Frontal cortex (tissue), 4 donors: ENCODE measurements around the gene EVA1C. TPM values are rescaled to one million over a fixed set of nuclear protein-coding genes. Genes with fewer than 3 reads are reported as not detected.
"Not testable (repeated sequence)": the region's sequence is repeated elsewhere in the genome, so short reads cannot be mapped to it uniquely, and the experiment has no call there.

Experiments used
- DNase-seq, 2 donors: peaks; one replicate each; pipeline ENCODE4 v3.0.0; 2012; ENCODE audit warnings: low spot score in 2 of 2
- FAIRE-seq: peaks from 2 replicates; lab custom pipeline; 2012; peaks lifted over from hg19 to GRCh38; lab: Jason Lieb, UNC
- total RNA-seq: library from RNA; depleted of rRNA; stranded (reverse); fragments of >200 nt; gene quantifications from one replicate; pipeline ENCODE4 v1.2.3, GENCODE V29; 2014
- donor health status: control.
- donor health status: control.
- donor health status: control.

EVA1C gene
- 2.4 TPM for total RNA-seq

DNA sequence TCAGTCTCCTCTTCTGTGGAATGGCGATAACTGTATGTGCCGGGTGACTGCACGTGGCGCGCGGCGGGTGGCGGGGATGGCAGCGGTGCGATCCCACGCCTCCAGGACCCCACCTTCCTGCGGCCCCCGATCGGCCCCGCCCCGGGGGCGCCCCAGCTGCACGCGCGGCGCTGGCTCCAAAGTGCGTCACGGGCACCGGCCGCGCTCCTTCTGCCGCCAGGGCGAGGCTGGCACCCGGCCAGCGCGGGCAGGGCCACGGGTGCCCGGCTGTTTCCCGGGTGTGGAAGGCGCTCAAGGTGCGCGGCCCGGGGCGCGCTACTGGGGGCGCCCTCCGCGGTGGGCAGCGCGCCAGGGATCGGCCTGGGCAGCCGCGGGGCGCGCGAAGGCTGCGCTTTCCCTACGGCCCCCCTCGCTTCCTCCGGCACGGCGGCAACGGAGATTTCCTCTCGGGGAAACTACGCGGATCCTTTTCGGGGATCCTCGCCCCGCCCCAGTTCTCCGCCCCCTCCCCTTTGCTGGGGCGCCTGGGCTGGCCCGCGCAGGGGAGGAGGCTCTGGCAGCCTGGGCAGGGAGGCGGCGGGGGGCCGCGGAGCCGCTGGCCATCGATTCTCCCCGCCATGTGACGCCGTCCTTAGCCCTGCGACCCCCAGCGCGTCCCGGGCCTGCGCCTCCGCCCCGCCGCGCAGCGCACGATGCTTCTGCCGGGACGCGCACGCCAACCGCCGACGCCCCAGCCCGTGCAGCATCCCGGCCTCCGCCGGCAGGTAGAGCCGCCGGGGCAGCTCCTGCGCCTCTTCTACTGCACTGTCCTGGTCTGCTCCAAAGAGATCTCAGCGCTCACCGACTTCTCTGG, at the start of gene EVA1C:
Gene EVA1C, plus strand, starts transcription at position 545 of the 853 bp plus-strand sequence. Its CDS starts 148 bp downstream, at position 693.
- DNase-seq: peak; percentile 72
- no peak for FAIRE-seq

DNA sequence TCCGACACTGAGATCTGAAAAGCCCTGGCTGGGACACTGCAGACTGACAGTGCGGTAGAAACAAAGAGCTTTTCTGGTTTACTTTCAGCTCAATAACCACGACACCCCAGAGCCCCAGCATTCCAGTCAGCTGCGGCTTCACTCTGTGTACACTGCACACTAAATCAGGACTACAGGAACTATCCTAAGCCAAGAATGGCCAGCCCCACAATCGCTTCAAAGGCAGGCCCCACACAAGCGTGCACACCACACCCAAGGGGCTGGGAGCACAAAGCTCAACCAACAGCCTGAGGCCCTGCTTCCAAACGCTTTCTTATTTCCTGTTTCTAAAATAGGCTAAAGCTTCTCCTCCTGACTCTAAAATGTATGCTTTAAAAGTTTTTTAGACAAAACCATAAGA, 48.1 kb upstream of the EVA1C start:
- no peak for FAIRE-seq
- no peak for DNase-seq

DNA sequence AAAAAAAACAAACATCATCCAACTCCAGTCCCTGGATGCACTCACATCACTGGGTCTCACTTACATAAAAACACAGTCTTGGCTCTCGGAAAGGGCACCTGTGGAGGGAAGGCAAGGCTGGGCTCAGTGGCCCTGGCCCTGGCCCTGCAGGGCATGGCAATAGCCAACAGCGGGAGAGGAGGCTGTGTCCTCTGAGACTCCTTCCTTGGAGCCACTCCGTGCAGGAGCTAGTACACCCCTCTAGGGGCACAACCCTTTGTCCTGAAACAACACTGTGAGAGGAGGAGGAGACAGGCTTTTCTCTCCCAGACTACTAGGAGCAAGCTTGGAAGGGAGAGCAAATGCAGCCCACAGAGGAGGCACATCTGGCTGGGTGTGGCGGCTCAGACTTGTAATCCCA, 47.7 kb upstream of the EVA1C start:
- no peak for FAIRE-seq
- DNase-seq: no peak

GRCh38 chr21:32366191-32366590, 46.3 kb upstream of the EVA1C start:
- DNase-seq (no peak), FAIRE-seq (no peak)

GRCh38 chr21:32367158-32367557, 45.3 kb upstream of the EVA1C start:
- FAIRE-seq (no peak), DNase-seq (no peak)

DNA sequence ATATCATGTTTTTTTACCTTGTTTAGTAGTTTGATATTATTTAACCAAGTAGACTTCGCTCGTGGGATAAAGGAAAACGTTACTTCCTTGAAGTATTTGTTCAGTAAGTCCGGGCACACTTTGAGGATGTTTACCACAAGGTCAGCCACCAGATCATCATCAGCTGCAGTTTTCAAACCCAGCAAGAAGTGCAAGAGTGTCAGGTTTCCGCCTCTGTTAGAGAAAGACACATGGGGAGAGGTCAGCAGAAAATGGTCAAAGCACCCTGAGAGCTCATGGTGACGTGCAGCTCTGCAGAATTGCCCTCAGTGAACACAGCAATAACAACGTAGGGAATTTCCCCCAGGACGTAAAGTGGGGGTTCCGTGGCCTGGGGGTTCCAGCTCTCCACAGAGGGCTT, 44.1 kb upstream of the EVA1C start:
- FAIRE-seq (no peak), DNase-seq (no peak)

GRCh38 chr21:32368961-32369360, 43.5 kb upstream of the EVA1C start:
- not testable (repeated sequence) for DNase-seq, FAIRE-seq

DNA sequence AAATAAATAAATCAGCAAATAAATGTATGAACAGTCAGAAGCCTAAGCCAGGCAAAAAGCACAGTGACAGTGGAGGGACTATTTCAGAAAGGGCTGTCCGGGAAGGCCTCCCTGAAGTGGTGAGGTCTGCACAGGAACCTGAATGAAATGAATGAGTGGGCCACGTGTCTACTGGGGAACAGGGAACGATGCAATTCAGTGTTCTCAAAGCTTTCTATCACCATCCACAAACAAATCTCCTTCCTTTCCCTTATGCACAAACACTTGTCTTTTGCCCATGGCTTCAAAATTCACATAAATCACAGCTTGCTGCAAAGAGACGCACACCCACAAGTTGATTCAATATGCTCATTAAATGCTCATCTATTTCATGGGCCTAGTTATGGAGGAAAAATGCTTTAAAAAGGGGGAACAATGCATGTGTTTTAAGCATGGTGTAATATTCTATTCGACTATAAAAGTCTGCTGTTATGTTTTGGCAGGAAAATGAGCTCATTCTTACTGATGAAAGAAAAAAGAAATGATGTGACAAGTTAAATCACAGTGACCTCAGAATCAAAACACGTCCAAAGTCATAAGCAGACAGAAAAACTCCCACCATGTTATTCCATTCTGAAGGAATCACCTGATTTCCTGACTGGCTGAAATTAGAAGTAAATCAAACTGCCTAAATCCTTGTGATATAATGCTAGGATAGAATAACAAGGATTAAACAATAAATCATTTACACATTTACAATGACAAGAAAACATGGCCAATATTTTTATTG, 41.3 kb upstream of the EVA1C start:
- FAIRE-seq: no peak
- DNase-seq: no peak

DNA sequence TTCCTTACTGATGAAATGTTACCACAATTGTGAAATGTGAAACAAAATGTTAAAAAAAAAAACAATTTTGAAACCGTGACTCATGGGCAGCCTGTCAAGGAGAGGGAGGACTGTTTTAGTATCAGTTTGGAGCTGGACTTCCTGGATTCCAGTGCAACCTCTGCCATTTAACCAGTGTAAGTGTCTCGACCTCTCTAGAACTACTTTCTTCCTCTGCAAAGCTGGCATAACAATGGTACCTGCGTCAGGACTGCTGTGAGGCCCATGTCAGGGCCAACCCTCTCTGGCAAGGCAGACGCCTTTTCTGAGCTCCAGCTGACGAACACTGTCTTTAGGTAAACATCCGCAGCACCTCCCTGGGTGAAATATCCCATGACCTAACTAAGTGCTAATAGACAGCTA, 40.6 kb upstream of the EVA1C start:
- FAIRE-seq: no peak
- no peak for DNase-seq

DNA sequence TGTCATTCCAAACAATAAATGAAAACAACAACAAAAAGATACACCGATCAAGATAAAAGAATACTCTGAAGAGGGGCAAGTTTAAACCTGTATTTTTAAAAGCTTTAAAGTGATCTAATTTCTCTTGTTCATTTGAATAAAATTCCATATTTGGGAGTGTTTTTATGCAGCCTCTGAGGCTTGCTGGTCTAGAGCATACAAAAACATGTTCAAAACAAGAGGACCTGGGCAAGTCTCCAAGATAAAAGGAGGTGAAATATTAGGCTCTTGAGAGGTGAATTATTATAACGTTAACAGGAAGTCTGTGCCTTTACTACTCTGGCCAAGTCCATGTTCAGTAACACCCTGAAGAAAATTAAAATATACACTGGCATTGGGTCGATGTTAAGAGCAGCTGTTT, 39.8 kb upstream of the EVA1C start:
- FAIRE-seq: no peak

GRCh38 chr21:32377506-32377905, 35.0 kb upstream of the EVA1C start:
- no peak for DNase-seq
- FAIRE-seq: no peak

More for the DNA sequence above, 39.8 kb upstream of the EVA1C start:
- DNase-seq: no peak

- no peak for FAIRE-seq
- no peak for DNase-seq
These were observed 34.5 kb upstream of the EVA1C start for GRCh38 chr21:32377991-32378390.

DNA sequence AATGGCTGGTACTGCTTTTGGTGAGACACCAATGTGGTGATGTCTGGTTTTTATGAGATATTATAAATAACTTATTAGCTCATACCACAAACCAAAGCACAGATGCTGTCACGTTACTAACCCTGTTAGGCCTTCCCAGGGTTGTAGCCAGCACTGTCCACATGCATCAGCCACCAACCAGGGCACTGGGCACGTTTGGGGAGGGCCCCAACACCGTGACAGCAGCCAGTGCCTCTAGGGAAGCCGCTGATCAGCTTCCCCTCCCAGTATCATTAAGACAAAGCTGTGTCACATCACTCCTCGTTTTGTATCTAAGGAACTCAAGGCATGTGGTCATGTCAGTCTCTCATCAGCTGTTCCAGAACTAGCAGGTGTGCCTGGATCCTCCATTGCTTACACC, 33.5 kb upstream of the EVA1C start:
- DNase-seq (no peak), FAIRE-seq (no peak)

DNA sequence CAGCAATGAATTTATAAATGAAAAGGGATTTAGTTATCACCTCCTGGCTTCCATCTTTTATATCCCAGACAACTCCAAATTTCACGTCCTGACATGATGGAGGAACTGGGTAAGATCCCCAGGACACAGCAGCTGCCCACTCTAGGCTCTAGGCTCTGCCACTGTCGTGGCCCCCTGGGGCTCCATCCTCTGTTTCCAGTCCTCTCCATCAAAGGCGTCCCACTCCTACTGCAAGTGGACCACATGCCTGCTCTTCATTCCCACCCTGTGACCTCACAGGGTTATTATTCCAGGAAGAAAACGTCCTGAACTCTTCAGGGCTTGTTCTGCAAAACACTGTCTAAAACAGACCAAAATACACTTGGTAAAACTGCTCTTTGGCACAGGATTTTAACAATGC, 31.6 kb upstream of the EVA1C start:
- FAIRE-seq: no peak
- no peak for DNase-seq

DNA sequence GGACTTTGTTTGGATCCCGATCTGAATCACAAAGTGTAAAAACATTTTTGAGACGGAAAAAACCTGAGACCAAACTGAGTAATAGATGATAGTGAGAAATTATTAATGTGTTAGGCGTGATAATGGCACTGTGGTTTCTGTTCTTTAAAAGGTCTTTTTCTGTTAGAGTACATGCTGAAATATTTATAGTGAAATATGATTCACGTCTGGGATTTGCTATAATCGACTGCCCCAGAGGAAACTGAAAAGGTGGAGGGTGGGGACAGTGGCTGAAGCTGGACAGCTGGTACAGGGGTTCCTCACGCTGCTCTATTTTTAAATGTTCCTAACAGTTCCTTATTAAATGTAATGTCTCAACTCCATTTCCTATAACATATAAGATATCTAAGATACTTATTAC, 30.9 kb upstream of the EVA1C start:
- no peak for FAIRE-seq
- DNase-seq: no peak

DNA sequence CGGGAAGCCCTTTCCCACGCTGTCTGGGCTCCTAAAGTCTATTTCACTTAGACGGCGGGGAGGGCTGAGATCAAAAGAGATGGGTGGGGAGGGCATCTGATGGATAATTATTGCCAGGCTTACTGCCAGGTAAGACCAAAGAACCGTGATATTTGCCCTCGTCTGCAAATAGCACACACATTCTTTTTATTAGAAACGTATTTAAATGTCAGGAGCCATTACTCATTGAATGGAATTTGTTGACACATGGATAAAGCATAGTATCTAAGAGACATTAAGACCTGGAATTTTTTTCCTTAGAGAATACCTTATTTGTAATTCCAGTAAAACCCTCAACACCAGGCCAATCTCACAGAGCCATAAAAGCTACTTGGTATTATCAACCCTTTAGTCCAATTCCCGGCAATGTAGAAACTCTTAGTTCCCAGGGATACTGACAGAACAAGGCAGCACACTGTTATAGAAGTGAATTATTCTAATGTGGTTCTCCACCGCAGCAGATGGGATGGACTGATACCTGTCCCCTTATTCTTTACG, 30.3 kb upstream of the EVA1C start:
- DNase-seq (no peak), FAIRE-seq (no peak)

- FAIRE-seq (no peak), DNase-seq (no peak)
These were observed 28.7 kb upstream of the EVA1C start for GRCh38 chr21:32383812-32384211.

- no peak for DNase-seq
These were observed 26.2 kb upstream of the EVA1C start for GRCh38 chr21:32386195-32386870.

GRCh38 chr21:32387151-32387550, 25.4 kb upstream of the EVA1C start:
- DNase-seq (no peak), FAIRE-seq (no peak)

More at GRCh38 chr21:32386195-32386870, 26.2 kb upstream of the EVA1C start:
- FAIRE-seq: no peak

DNA sequence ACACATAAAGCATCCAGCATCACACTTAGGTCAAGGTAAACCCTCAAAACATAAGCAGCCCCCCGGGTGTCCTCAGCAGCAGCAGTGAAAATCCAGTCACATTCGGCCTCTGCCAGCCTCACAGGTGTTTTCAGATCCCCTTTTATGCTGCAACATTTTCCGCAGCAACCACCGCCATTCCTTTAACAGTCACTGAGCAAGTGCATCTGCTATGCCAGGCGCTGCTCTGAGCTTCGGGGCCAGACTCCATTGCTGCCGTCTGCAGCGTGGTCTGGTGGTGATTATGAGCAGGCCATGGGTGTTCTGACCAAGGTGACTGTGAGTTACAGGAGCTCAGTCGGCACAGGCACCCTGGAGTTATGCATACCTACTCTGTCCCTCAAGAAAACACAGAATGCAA, 24.2 kb upstream of the EVA1C start:
- no peak for FAIRE-seq

More for the DNA sequence above, 24.2 kb upstream of the EVA1C start:
- no peak for DNase-seq
